Body of pancreas (tissue), 4 donors: ENCODE measurements around the gene FAH. TPM values are rescaled to one million over a fixed set of nuclear protein-coding genes. Genes with fewer than 3 reads are reported as not detected.

Experiments used
- ATAC-seq: fragments of 150-250 bp; one replicate; pipeline ENCODE4 v1.9.1; 2016
- DNase-seq, 4 donors: peaks; one replicate each; pipeline ENCODE4 v3.0.0-alpha.2; 2019
- H3K27ac ChIP-seq, 4 donors: fragments of 200-600 bp; sonication (generic); 1 replicate in 3 of 4; 2 replicates in 1 of 4; pipeline versions ENCODE4 v1.5.1 to v1.6.1; 2016 to 2019; ENCODE audit warnings: mild to moderate bottlenecking in 1 of 4, mixed read lengths in 1 of 4, moderate library complexity in 1 of 4
- H3K27me3 ChIP-seq, 2 donors: fragments of 200-600 bp; sonication (generic); one replicate each; pipeline ENCODE4 v1.6.0; 2016; ENCODE audit warnings: mild to moderate bottlenecking in 1 of 2
- H3K36me3 ChIP-seq, 2 donors: fragments of 200-600 bp; sonication (generic); replicated peaks in 1 of 2; 2 replicates each; pipeline ENCODE4 v1.5.1; 2016; ENCODE audit warnings: low read depth in 2 of 2; ENCODE audit not compliant: insufficient read depth in 1 of 2
- H3K4me1 ChIP-seq: fragments of 200-600 bp; sonication (generic); one replicate; pipeline ENCODE4 v1.6.0; 2016
- H3K4me3 ChIP-seq, 2 donors: fragments of 200-600 bp; sonication (generic); 1 replicate in 1 of 2; 2 replicates in 1 of 2; pipeline ENCODE4 v1.5.1; 2016 to 2019
- H3K9me3 ChIP-seq, 3 donors: fragments of 200-600 bp; sonication (generic); 1 replicate in 2 of 3; 2 replicates in 1 of 3; pipeline ENCODE4 v1.5.1; 2016
- CTCF ChIP-seq, 7 experiments: fragments of 450-650 bp in 4 of 7; fragments of 200-600 bp in 3 of 7; sonication (generic) in 3 of 7; IDR thresholded peaks; one replicate each; pipeline ENCODE4 v1.5.1; 2016 to 2019; ENCODE audit warnings: antibody characterized with exemption in 7 of 7
- POLR2A ChIP-seq, 3 donors: fragments of 450-650 bp; IDR thresholded peaks; one replicate each; pipeline ENCODE4 v1.6.1; 2016; ENCODE audit warnings: antibody characterized with exemption in 3 of 3, mild to moderate bottlenecking in 2 of 3
- WGBS, 2 donors: methylation state at CpG; one replicate each; pipeline ENCODE4 v1.1.5; 2017; 5-methylcytosine and 5-hydroxymethylcytosine counted together
- intact Hi-C: fragments of 100-400 bp; cut with DNase I; formaldehyde crosslinking; loops from one replicate; pipeline ENCODE4 v1.15.1; 2023
- total RNA-seq, 2 donors: library from RNA; depleted of rRNA; stranded (reverse); fragments of >200 nt; gene quantifications; one replicate each; pipeline ENCODE4 v1.1.0, GENCODE V29; 2016

FAH gene
- total RNA-seq, 2 donors from 2014 or later, result 8.8 to 31.0 TPM

- Histone ChIP-seq H3K27me3 (no peaks in the 10 kb centered on the region), H3K9me3 (no peaks in the 10 kb centered on the region), H3K27ac (no peak overlapping the region), H3K4me3 (no peak overlapping the region), H3K36me3 (no peaks in the 10 kb centered on the region), H3K4me1 (no peaks in the 10 kb centered on the region)
- intact Hi-C loops, result no loop called here
- DNase-seq (no peak), ATAC-seq (no peak)
- no peak for TF ChIP-seq POLR2A (IDR thresholded peaks at IDR 0.05)
- TF ChIP-seq CTCF (IDR thresholded peaks at IDR 0.05), result no peak
- 91 to 92% methylated on average over 2 of the region's 2 CpGs for WGBS, 2 donors
These were observed 32.4 kb downstream of the FAH start for GRCh38 chr15:80185152-80185551.

- H3K27me3 ChIP-seq, result no peaks in the 10 kb centered on the region
- ATAC-seq (no peak), DNase-seq (no peak)
- no peaks in the 10 kb centered on the region for H3K9me3 ChIP-seq
- no peak overlapping the region for H3K4me3 ChIP-seq
- WGBS, 2 donors, result 94 to 95% methylated on average over 2 to 7 of the region's 7 CpGs
- H3K4me1 ChIP-seq, result no peaks in the 10 kb centered on the region
- no peak overlapping the region for H3K27ac ChIP-seq
- H3K36me3 ChIP-seq, result no peaks in the 10 kb centered on the region
- TF ChIP-seq POLR2A (IDR thresholded peaks at IDR 0.05) (no peak), CTCF (IDR thresholded peaks at IDR 0.05) (no peak)
- intact Hi-C loops, result no loop called here
These were observed 33.3 kb downstream of the FAH start for GRCh38 chr15:80186066-80186465.

GRCh38 chr15:80186597-80186996 is 33.8 kb downstream of the FAH start:
- intact Hi-C loops, result no loop called here
- TF ChIP-seq POLR2A (IDR thresholded peaks at IDR 0.05) (no peak), CTCF (IDR thresholded peaks at IDR 0.05) (no peak)
- Histone ChIP-seq H3K27me3 (no peaks in the 10 kb centered on the region), H3K4me3 (no peak overlapping the region), H3K36me3 (no peaks in the 10 kb centered on the region), H3K27ac (no peak overlapping the region), H3K9me3 (no peaks in the 10 kb centered on the region), H3K4me1 (no peaks in the 10 kb centered on the region)
- 89 to 91% methylated on average over 1 of the region's 1 CpG for WGBS, 2 donors
- ATAC-seq (no peak), DNase-seq (no peak)

- Histone ChIP-seq H3K4me1 (no peaks in the 10 kb centered on the region), H3K9me3 (no peaks in the 10 kb centered on the region), H3K27me3 (no peaks in the 10 kb centered on the region), H3K4me3 (no peak overlapping the region), H3K36me3 (no peaks in the 10 kb centered on the region), H3K27ac (no peak overlapping the region)
- TF ChIP-seq CTCF (IDR thresholded peaks at IDR 0.05) (no peak), POLR2A (IDR thresholded peaks at IDR 0.05) (no peak)
- intact Hi-C loops, result no loop called here
- no peak for DNase-seq
- ATAC-seq, result no peak
- 63 to 82% methylated on average over 2 of the region's 2 CpGs for WGBS, 2 donors
These were observed 35.5 kb downstream of the FAH start for GRCh38 chr15:80188251-80188650.

- Histone ChIP-seq H3K4me1 (no peaks in the 10 kb centered on the region), H3K4me3 (no peak overlapping the region), H3K27me3 (no peaks in the 10 kb centered on the region), H3K27ac (no peak overlapping the region), H3K9me3 (no peaks in the 10 kb centered on the region), H3K36me3 (no peaks in the 10 kb centered on the region)
- ATAC-seq (no peak), DNase-seq (no peak)
- TF ChIP-seq CTCF (IDR thresholded peaks at IDR 0.05) (no peak), POLR2A (IDR thresholded peaks at IDR 0.05) (no peak)
- intact Hi-C loops, result no loop called here
- WGBS, 2 donors, result 92 to 96% methylated on average over 2 of the region's 2 CpGs
These were observed 38.4 kb downstream of the FAH start for GRCh38 chr15:80191198-80191597.
